B cell (primary cell): ENCODE data around the gene AIG1. TPM values are rescaled to one million over a fixed set of nuclear protein-coding genes. Genes with fewer than 3 reads are reported as not detected.

Source experiments
- ATAC-seq: fragments of 200-7000 bp; cut with Tn5 transposase; one replicate; pipeline ENCODE4 v1.10.0; 2021; ENCODE audit warnings: low read depth, mild to moderate bottlenecking, moderate number of reproducible peaks, moderate library complexity
- CTCF ChIA-PET: fragments of 350-600 bp; sonication (Branson Sonifier 250); formaldehyde crosslinking; loops from one replicate; lab custom pipeline; 2021; ENCODE audit warnings: antibody characterized with exemption, inconsistent platforms; lab: Charles Lee
- POLR2A ChIA-PET: fragments of 350-600 bp; sonication (Branson Sonifier 250); formaldehyde crosslinking; loops from one replicate; lab custom pipeline; 2021; ENCODE audit warnings: antibody characterized with exemption; lab: Charles Lee
- DNase-seq: peaks from one replicate; pipeline ENCODE4 v3.0.0; 2013
- H2AFZ ChIP-seq: 2 replicates; pipeline ENCODE4 v1.6.1; 2012; ENCODE audit warnings: mild to moderate bottlenecking, low read depth, low read length; ENCODE audit not compliant: insufficient read depth, poor library complexity, severe bottlenecking
- H3K27ac ChIP-seq, 2 donors: 1 replicate in 1 of 2; 2 replicates in 1 of 2; pipeline ENCODE4 v1.5.1; 2012 to 2013; ENCODE audit warnings: low read length in 2 of 2, mild to moderate bottlenecking in 2 of 2, moderate library complexity in 1 of 2
- H3K27me3 ChIP-seq, 4 experiments: fragments of 200-600 bp in 1 of 4; sonication (generic) in 1 of 4; replicated peaks in 1 of 4; 1 replicate in 2 of 4; 2 replicates in 2 of 4; pipeline versions ENCODE4 v1.6.1 to v1.7.0; 2013 to 2016; ENCODE audit warnings: low read length in 3 of 4, mild to moderate bottlenecking in 2 of 4, mixed read lengths in 1 of 4, moderate library complexity in 1 of 4; ENCODE audit not compliant: insufficient read depth in 4 of 4, control insufficient read depth in 3 of 4; ENCODE audit errors: control extremely low read depth in 1 of 4
- H3K36me3 ChIP-seq, 2 experiments: replicated peaks in 1 of 2; 1 replicate in 1 of 2; 2 replicates in 1 of 2; pipeline versions ENCODE4 v1.6.1 to v1.7.1; 2013; ENCODE audit warnings: low read length in 1 of 2; ENCODE audit not compliant: insufficient read depth in 2 of 2, control insufficient read depth in 1 of 2; ENCODE audit errors: control extremely low read depth in 1 of 2, extremely low read depth in 1 of 2
- H3K4me1 ChIP-seq, 2 donors: fragments of 200-600 bp in 1 of 2; sonication (generic) in 1 of 2; 1 replicate in 1 of 2; 2 replicates in 1 of 2; pipeline versions ENCODE4 v1.5.1 to v1.6.1; 2013 to 2017; ENCODE audit warnings: low read length in 2 of 2; ENCODE audit not compliant: control insufficient read depth in 2 of 2, insufficient read depth in 2 of 2
- H3K4me2 ChIP-seq: replicated peaks from 2 replicates; pipeline ENCODE3; 2012; ENCODE audit warnings: mild to moderate bottlenecking, low read depth, low read length; ENCODE audit not compliant: poor library complexity, severe bottlenecking
- H3K4me3 ChIP-seq, 5 experiments: fragments of 200-600 bp in 1 of 5; sonication (generic) in 1 of 5; 1 replicate in 3 of 5; 2 replicates in 2 of 5; pipeline versions ENCODE4 v1.5.1 to v1.7.0; 2011 to 2016; ENCODE audit warnings: low read length in 4 of 5, mild to moderate bottlenecking in 4 of 5, low read depth in 2 of 5, control low read depth in 1 of 5, moderate library complexity in 1 of 5; ENCODE audit not compliant: insufficient read depth in 1 of 5; ENCODE audit errors: control extremely low read depth in 1 of 5, extremely low read depth in 1 of 5
- H3K79me2 ChIP-seq: fragments of 200-600 bp; sonication (generic); one replicate; pipeline ENCODE4 v1.6.0; 2016; ENCODE audit warnings: low read length; ENCODE audit not compliant: control insufficient read depth, insufficient read depth
- H3K9ac ChIP-seq: fragments of 200-600 bp; sonication (generic); 2 replicates; pipeline ENCODE4 v1.6.1; 2017; ENCODE audit warnings: mild to moderate bottlenecking, low read length, moderate library complexity
- H3K9me3 ChIP-seq, 3 donors: one replicate each; pipeline versions ENCODE4 v1.6.1 to v1.7.1; 2013; ENCODE audit warnings: low read length in 2 of 3; ENCODE audit not compliant: control insufficient read depth in 2 of 3, insufficient read depth in 1 of 3; ENCODE audit errors: control extremely low read depth in 1 of 3
- H4K20me1 ChIP-seq: 2 replicates; pipeline ENCODE4 v1.6.0; 2012; ENCODE audit warnings: mild to moderate bottlenecking, low read length; ENCODE audit not compliant: insufficient read depth, control insufficient read depth, poor library complexity, severe bottlenecking
- H3K27ac Mint-ChIP-seq: one replicate; pipeline ENCODE4 v1.8.0; 2021; ENCODE audit warnings: mixed read lengths
- H3K27me3 Mint-ChIP-seq: one replicate; pipeline ENCODE4 v1.8.0; 2021; ENCODE audit warnings: mixed read lengths
- H3K4me1 Mint-ChIP-seq: one replicate; pipeline ENCODE4 v1.8.0; 2021; ENCODE audit warnings: mixed read lengths
- H3K4me3 Mint-ChIP-seq: one replicate; pipeline ENCODE4 v1.8.0; 2021; ENCODE audit warnings: mixed read lengths
- H3K9me3 Mint-ChIP-seq: one replicate; pipeline ENCODE4 v1.8.0; 2022; ENCODE audit warnings: mixed read lengths; ENCODE audit not compliant: insufficient read depth
- EZH2 ChIP-seq: IDR thresholded peaks from 2 replicates; pipeline ENCODE4 v1.6.1; 2012; ENCODE audit warnings: borderline replicate concordance, low read depth, mild to moderate bottlenecking, moderate library complexity, low read length; ENCODE audit not compliant: insufficient read depth, poor library complexity, severe bottlenecking
- WGBS: methylation state at CpG from one replicate; pipeline ENCODE4 v1.1.5; 2013; ENCODE audit warnings: missing lambda C conversion rate; ENCODE audit not compliant: insufficient coverage; 5-methylcytosine and 5-hydroxymethylcytosine counted together
- intact Hi-C: fragments of 100-400 bp; cut with micrococcal nuclease; formaldehyde crosslinking; loops from one replicate; pipeline ENCODE4 v1.10.0; 2022
- polyA plus RNA-seq: library from polyadenylated mRNA; depleted of rRNA; stranded (reverse); fragments of >200 nt; gene quantifications from 2 replicates; pipeline ENCODE4 v1.2.3, GENCODE V29; 2012
- total RNA-seq, 2 donors: library from RNA; stranded (reverse); fragments of 120-200 nt in 1 of 2; gene quantifications; 1 replicate in 1 of 2; 2 replicates in 1 of 2; pipeline versions ENCODE4 v1.2.3 to v1.2.4, GENCODE V29; 2013 to 2022
- TF ChIP-seq, protein P1 (sequence below): fragments of 200-600 bp; IDR thresholded peaks from one replicate; pipeline ENCODE4 v1.8.0; 2022; ENCODE audit warnings: antibody characterized with exemption, mild to moderate bottlenecking

AIG1 gene
- total and polyA plus RNA-seq, 2 donors (not counting 1 experiment from before 2014, with no cell fraction given) = 7.0 to 9.0 TPM

DNA sequence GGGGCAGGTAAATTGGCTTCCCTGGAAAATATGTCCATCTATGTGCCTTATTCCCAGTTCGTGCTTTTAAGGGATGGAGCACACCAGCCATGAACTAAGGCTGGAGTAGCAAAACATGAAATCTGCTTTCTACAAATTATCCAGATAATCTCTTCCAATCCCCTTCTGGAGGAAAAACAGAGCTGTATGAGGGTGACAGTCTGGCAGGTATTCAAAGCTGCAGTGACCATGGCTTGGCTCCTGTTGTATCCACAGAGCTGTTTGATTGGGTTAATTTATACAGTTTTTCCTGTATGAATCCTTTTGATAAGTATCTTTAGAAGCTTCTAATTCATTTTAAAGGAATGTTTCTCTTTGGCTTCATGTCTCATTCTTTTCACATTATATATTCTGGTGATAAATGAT lies 144.4 kb downstream of the AIG1 start:
- Histone ChIP-seq H3K36me3 (no peaks in the 10 kb centered on the region), H3K9me3 (no peaks in the 10 kb centered on the region), H3K27me3 (no peaks in the 10 kb centered on the region), H3K79me2 (no peaks in the 10 kb centered on the region), H4K20me1 (no peaks in the 10 kb centered on the region), H2AFZ (no peak overlapping the region), H3K4me3 (no peak overlapping the region), H3K9ac (no peak overlapping the region), H3K4me2 (no peak overlapping the region), H3K4me1 (no peaks in the 10 kb centered on the region), H3K27ac (no peak overlapping the region)
- H3K27ac Mint-ChIP-seq = no peak overlapping the region
- DNase-seq (no peak), ATAC-seq (no peak)
- H3K27me3 Mint-ChIP-seq = no peaks in the 10 kb centered on the region
- intact Hi-C loops = no loop called here
- ChIA-PET POLR2A (no interaction called here), CTCF (no interaction called here)
- WGBS = no CpG with 5 or more reads among the region's 1 CpG
- H3K4me3 Mint-ChIP-seq = no peak overlapping the region
- no peaks in the 10 kb centered on the region for H3K4me1 Mint-ChIP-seq
- TF ChIP-seq EZH2 = no peak
- TF ChIP-seq, protein P1, sequence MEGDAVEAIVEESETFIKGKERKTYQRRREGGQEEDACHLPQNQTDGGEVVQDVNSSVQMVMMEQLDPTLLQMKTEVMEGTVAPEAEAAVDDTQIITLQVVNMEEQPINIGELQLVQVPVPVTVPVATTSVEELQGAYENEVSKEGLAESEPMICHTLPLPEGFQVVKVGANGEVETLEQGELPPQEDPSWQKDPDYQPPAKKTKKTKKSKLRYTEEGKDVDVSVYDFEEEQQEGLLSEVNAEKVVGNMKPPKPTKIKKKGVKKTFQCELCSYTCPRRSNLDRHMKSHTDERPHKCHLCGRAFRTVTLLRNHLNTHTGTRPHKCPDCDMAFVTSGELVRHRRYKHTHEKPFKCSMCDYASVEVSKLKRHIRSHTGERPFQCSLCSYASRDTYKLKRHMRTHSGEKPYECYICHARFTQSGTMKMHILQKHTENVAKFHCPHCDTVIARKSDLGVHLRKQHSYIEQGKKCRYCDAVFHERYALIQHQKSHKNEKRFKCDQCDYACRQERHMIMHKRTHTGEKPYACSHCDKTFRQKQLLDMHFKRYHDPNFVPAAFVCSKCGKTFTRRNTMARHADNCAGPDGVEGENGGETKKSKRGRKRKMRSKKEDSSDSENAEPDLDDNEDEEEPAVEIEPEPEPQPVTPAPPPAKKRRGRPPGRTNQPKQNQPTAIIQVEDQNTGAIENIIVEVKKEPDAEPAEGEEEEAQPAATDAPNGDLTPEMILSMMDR = no peak
- peaks cover 2% of the 10 kb centered on the region for H3K9me3 Mint-ChIP-seq

DNA sequence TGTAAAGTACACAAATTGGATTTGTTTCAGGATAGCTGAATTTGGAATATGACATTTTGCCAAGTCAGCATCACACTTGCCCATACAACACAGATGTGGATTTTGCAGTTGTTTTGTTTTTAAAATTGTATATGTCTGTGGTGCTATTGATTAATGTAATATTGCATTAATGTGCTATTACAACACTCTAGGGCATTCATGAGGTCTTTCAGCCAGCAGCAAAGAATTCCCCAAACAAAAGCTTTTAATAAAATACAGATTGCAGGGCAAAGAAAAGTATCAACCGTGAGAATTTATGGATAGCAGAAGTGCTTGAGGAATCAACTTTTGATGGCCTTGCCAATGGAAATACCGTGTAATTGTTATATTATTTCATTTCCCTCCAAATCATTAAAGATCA lies 144.9 kb downstream of the AIG1 start:
- Mint-ChIP-seq H3K27ac (no peak overlapping the region), H3K27me3 (no peaks in the 10 kb centered on the region), H3K9me3 (peaks cover 2% of the 10 kb centered on the region), H3K4me3 (no peak overlapping the region), H3K4me1 (no peaks in the 10 kb centered on the region)
- H3K79me2 ChIP-seq = no peaks in the 10 kb centered on the region
- ATAC-seq (no peak), DNase-seq (no peak)
- no CpG with 5 or more reads among the region's 2 CpGs for whole genome bisulfite sequencing
- H3K9ac ChIP-seq = no peak overlapping the region
- ChIA-PET POLR2A (no interaction called here), CTCF (no interaction called here)
- TF ChIP-seq, protein P1 = no peak
- no peak for TF ChIP-seq EZH2
- no peaks in the 10 kb centered on the region for H3K36me3 ChIP-seq
- H4K20me1 ChIP-seq = no peaks in the 10 kb centered on the region
- no peak overlapping the region for H2AFZ ChIP-seq
- no peaks in the 10 kb centered on the region for H3K4me1 ChIP-seq
- H3K4me3 ChIP-seq = no peak overlapping the region
- no peaks in the 10 kb centered on the region for H3K27me3 ChIP-seq
- no peaks in the 10 kb centered on the region for H3K9me3 ChIP-seq
- no peak overlapping the region for H3K4me2 ChIP-seq
- intact Hi-C loops = no loop called here
- no peak overlapping the region for H3K27ac ChIP-seq
